Muscle of leg (tissue), 11 donors: Measurements from ENCODE around the gene CSTPP1. TPM values are rescaled to one million over a fixed set of nuclear protein-coding genes. Genes with fewer than 3 reads are reported as not detected.
"Not testable (repeated sequence)": the region's sequence is repeated elsewhere in the genome, so short reads cannot be mapped to it uniquely, and the experiment has no call there.

Experiments used
- DNase-seq: peaks from one replicate; pipeline ENCODE4 v3.0.0; 2013
- H3K27ac ChIP-seq: one replicate; pipeline ENCODE4 v1.5.1; 2013; ENCODE audit warnings: mild to moderate bottlenecking, low read length, control low read depth
- H3K27me3 ChIP-seq: one replicate; pipeline ENCODE4 v1.6.1; 2013; ENCODE audit warnings: low read length; ENCODE audit not compliant: control insufficient read depth, insufficient read depth
- H3K36me3 ChIP-seq: one replicate; pipeline ENCODE4 v1.6.1; 2013; ENCODE audit warnings: low read length; ENCODE audit not compliant: control insufficient read depth, insufficient read depth
- H3K4me1 ChIP-seq: one replicate; pipeline ENCODE4 v1.6.1; 2013; ENCODE audit warnings: low read length; ENCODE audit not compliant: control insufficient read depth, insufficient read depth
- H3K4me3 ChIP-seq: one replicate; pipeline ENCODE4 v1.5.1; 2013; ENCODE audit warnings: low read length, control low read depth
- H3K9me3 ChIP-seq: replicated peaks from 2 replicates; pipeline ENCODE4 v1.6.1; 2013; ENCODE audit warnings: low read depth, low read length; ENCODE audit not compliant: control insufficient read depth
- WGBS: methylation state at CpG from one replicate; pipeline ENCODE4 v1.1.5; 2013; ENCODE audit warnings: missing lambda C conversion rate; ENCODE audit not compliant: insufficient coverage; 5-methylcytosine and 5-hydroxymethylcytosine counted together
- polyA plus RNA-seq, 8 donors: library from polyadenylated mRNA; unstranded; fragments of 120-200 nt; gene quantifications; one replicate each; pipeline versions ENCODE4 v1.2.1 to v1.2.3, GENCODE V29; 2013; ENCODE audit warnings: inconsistent platforms in 1 of 8, low replicate concordance in 1 of 8; ENCODE audit not compliant: insufficient read length in 8 of 8, insufficient read depth in 1 of 8
- total RNA-seq: library from RNA; stranded (reverse); fragments of 120-200 nt; gene quantifications from one replicate; pipeline ENCODE4 v1.2.4, GENCODE V29; 2013

The CSTPP1 gene
- total and polyA plus RNA-seq, 9 donors = 14.1 to 23.9 (median 23.1) TPM

GRCh38 chr11:47201015-47201414 is 264.5 kb downstream of the CSTPP1 start:
- no peak for DNase-seq

GRCh38 chr11:47202576-47202975 is 266.0 kb downstream of the CSTPP1 start:
- DNase-seq = no peak
- H3K36me3 ChIP-seq = no peaks in the 10 kb centered on the region
- H3K9me3 ChIP-seq = no peaks in the 10 kb centered on the region
- H3K4me3 ChIP-seq = no peak overlapping the region
- peaks cover 5% of the 10 kb centered on the region for H3K27me3 ChIP-seq
- 31% methylated on average over 5 of the region's 5 CpGs for WGBS
- H3K27ac ChIP-seq = no peak overlapping the region
- H3K4me1 ChIP-seq = no peaks in the 10 kb centered on the region

More at GRCh38 chr11:47201015-47201414, 264.5 kb downstream of the CSTPP1 start:
- H3K4me3 ChIP-seq = no peak overlapping the region
- H3K27ac ChIP-seq = no peak overlapping the region
- H3K36me3 ChIP-seq = no peaks in the 10 kb centered on the region
- peaks cover 5% of the 10 kb centered on the region for H3K27me3 ChIP-seq
- no peaks in the 10 kb centered on the region for H3K4me1 ChIP-seq
- no peaks in the 10 kb centered on the region for H3K9me3 ChIP-seq
- WGBS = 75% methylated on average over 2 of the region's 4 CpGs

- Histone ChIP-seq H3K27me3 (peaks cover 2% of the 10 kb centered on the region), H3K36me3 (no peaks in the 10 kb centered on the region), H3K4me3 (no peak overlapping the region), H3K27ac (no peak overlapping the region), H3K4me1 (no peaks in the 10 kb centered on the region), H3K9me3 (no peaks in the 10 kb centered on the region)
- DNase-seq = no peak
- 100% methylated on average over 1 of the region's 2 CpGs for WGBS
These were observed 268.1 kb downstream of the CSTPP1 start for GRCh38 chr11:47204637-47204989.

GRCh38 chr11:47206577-47206976 is 270.0 kb downstream of the CSTPP1 start:
- not testable (repeated sequence) for H3K4me1 ChIP-seq, H3K4me3 ChIP-seq, DNase-seq, H3K36me3 ChIP-seq, H3K27me3 ChIP-seq, H3K27ac ChIP-seq, H3K9me3 ChIP-seq
- 100% methylated on average over 1 of the region's 5 CpGs for WGBS

GRCh38 chr11:47207459-47207858 is 270.9 kb downstream of the CSTPP1 start:
- Histone ChIP-seq H3K4me1 (no peaks in the 10 kb centered on the region), H3K27me3 (no peaks in the 10 kb centered on the region), H3K36me3 (no peaks in the 10 kb centered on the region), H3K27ac (no peak overlapping the region), H3K4me3 (no peak overlapping the region), H3K9me3 (no peaks in the 10 kb centered on the region)
- no peak for DNase-seq
- WGBS = 78% methylated on average over 6 of the region's 6 CpGs

GRCh38 chr11:47208008-47208552 is 271.5 kb downstream of the CSTPP1 start:
- not testable (repeated sequence) for H3K9me3 ChIP-seq, H3K36me3 ChIP-seq, H3K4me1 ChIP-seq, H3K27ac ChIP-seq, H3K4me3 ChIP-seq, H3K27me3 ChIP-seq, DNase-seq
- 96% methylated on average over 9 of the region's 13 CpGs for WGBS

GRCh38 chr11:47208628-47209027 is 272.1 kb downstream of the CSTPP1 start:
- no peak for DNase-seq
- Histone ChIP-seq H3K27me3 (no peaks in the 10 kb centered on the region), H3K9me3 (no peaks in the 10 kb centered on the region), H3K4me3 (no peak overlapping the region), H3K27ac (no peak overlapping the region), H3K36me3 (no peaks in the 10 kb centered on the region), H3K4me1 (no peaks in the 10 kb centered on the region)
- WGBS = 86% methylated on average over 3 of the region's 5 CpGs

Other genes starting within 250 kb of the CSTPP1 start
- 14.9 TPM for gene ARHGAP1, start 236.1 kb upstream of the CSTPP1 start, total RNA-seq
- gene ARHGAP1, start 236.1 kb upstream of the CSTPP1 start, polyA plus RNA-seq = 10 to 100 TPM; 31.4 to 49.8 (median 38.6) TPM
- gene ZNF408, start 235.7 kb upstream of the CSTPP1 start, total RNA-seq = 5.8 TPM
- 10 to 100 TPM in 1 of 8 donors, 1 to 10 TPM in 7; 7.3 to 14.8 (median 8.5) TPM for gene ZNF408, start 235.7 kb upstream of the CSTPP1 start, polyA plus RNA-seq
- gene F2, start 217.5 kb upstream of the CSTPP1 start, total RNA-seq = 0.13 TPM
- 1 to 10 TPM in 1 of 8 donors, under 1 TPM in 1, not detected in 6; 0.41 to 1.4 TPM for gene F2, start 217.5 kb upstream of the CSTPP1 start, polyA plus RNA-seq
- gene CKAP5, start 90.5 kb upstream of the CSTPP1 start, total RNA-seq = 45.5 TPM
- gene CKAP5, start 90.5 kb upstream of the CSTPP1 start, polyA plus RNA-seq = 10 to 100 TPM; 43.7 to 72.1 (median 61.0) TPM
- 11.1 TPM for gene LRP4, start 18.2 kb upstream of the CSTPP1 start, total RNA-seq
- gene LRP4, start 18.2 kb upstream of the CSTPP1 start, polyA plus RNA-seq = 10 to 100 TPM; 18.9 to 30.3 (median 22.8) TPM
- 90.2 TPM for gene ARFGAP2, start 240.1 kb downstream of the CSTPP1 start, total RNA-seq
- gene ARFGAP2, start 240.1 kb downstream of the CSTPP1 start, polyA plus RNA-seq = 10 to 100 TPM; 59.8 to 91.0 (median 72.3) TPM
- 215 TPM for gene PACSIN3, start 249.7 kb downstream of the CSTPP1 start, total RNA-seq
- 100 to 1,000 TPM; 123 to 239 (median 203) TPM for gene PACSIN3, start 249.7 kb downstream of the CSTPP1 start, polyA plus RNA-seq